ENCODE measurements around the gene GPR89A.
"Not testable (repeated sequence)": the region's sequence is repeated elsewhere in the genome, so short reads cannot be mapped to it uniquely, and the experiment has no call there.

The GPR89A gene

GRCh38 chr1:145716641-145717345 lies 109.0 kb downstream of the GPR89A start:
- DNase-seq (ENCODE audit: extremely low read depth in 1 of 2, low read depth in 1 of 2) = no peak

GRCh38 chr1:145717833-145718232 lies 110.0 kb downstream of the GPR89A start:
- no peak for DNase-seq (ENCODE audit: extremely low read depth in 1 of 2, low read depth in 1 of 2)

- DNase-seq (ENCODE audit: extremely low read depth in 1 of 2, low read depth in 1 of 2) = not testable (repeated sequence)
Measured at GRCh38 chr1:145718465-145718864, 110.7 kb downstream of the GPR89A start.

- peak in 1 of 2 donors; percentile 10 for DNase-seq (ENCODE audit: extremely low read depth in 1 of 2, low read depth in 1 of 2)
Measured at GRCh38 chr1:145719230-145720079, 111.7 kb downstream of the GPR89A start, which contains the start of gene CD160. CD160 (plus strand) TSS chr1:145719499; CDS start chr1:145728328, 8,829 bp downstream.
